ENCODE measurements around the gene C5AR2.
"Not testable (repeated sequence)": the region's sequence is repeated elsewhere in the genome, so short reads cannot be mapped to it uniquely, and the experiment has no call there.

DNA sequence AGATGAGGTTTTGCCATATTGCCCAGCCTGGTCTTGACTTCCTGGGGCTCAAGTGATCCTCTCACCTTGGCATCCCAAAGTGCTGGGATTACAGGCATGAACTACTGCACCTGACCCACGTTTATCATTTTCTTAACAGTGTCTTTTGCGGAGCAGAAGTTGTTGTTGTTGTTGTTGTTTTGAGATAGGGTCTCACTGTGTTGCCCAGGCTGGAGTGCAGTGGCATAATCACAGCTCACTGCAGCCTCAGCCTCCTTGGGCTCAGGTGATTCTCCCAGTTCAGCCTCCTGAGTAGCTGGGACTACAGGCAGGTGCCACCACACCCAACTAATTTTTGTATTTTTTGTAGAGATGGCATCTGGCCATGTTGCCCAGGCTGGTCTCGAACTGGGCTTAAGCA lies 55.6 kb downstream of the C5AR2 start:
- TF ChIP-seq, protein P1, sequence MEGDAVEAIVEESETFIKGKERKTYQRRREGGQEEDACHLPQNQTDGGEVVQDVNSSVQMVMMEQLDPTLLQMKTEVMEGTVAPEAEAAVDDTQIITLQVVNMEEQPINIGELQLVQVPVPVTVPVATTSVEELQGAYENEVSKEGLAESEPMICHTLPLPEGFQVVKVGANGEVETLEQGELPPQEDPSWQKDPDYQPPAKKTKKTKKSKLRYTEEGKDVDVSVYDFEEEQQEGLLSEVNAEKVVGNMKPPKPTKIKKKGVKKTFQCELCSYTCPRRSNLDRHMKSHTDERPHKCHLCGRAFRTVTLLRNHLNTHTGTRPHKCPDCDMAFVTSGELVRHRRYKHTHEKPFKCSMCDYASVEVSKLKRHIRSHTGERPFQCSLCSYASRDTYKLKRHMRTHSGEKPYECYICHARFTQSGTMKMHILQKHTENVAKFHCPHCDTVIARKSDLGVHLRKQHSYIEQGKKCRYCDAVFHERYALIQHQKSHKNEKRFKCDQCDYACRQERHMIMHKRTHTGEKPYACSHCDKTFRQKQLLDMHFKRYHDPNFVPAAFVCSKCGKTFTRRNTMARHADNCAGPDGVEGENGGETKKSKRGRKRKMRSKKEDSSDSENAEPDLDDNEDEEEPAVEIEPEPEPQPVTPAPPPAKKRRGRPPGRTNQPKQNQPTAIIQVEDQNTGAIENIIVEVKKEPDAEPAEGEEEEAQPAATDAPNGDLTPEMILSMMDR (IDR thresholded peaks at IDR 0.05; ENCODE audit: low read depth, low read length, poor library complexity, severe bottlenecking), result not testable (repeated sequence)
- not testable (repeated sequence) for TF ChIP-seq EZH2phosphoT487 (IDR thresholded peaks at IDR 0.05; ENCODE audit: borderline replicate concordance, low read length)

Measured in DOHH2 (cell line).